ENCODE data around the gene SCOC.
"Not testable (repeated sequence)": the region's sequence is repeated elsewhere in the genome, so short reads cannot be mapped to it uniquely, and the experiment has no call there.

The SCOC gene

GRCh38 chr4:140359562-140360427, 13.7 kb upstream of the SCOC start:
- peak; percentile 68 for DNase-seq (ENCODE audit: low spot score)
- no peak for FAIRE-seq

GRCh38 chr4:140361099-140361498, 12.3 kb upstream of the SCOC start:
- FAIRE-seq (no peak), DNase-seq (ENCODE audit: low spot score) (no peak)

GRCh38 chr4:140363051-140363450, 10.4 kb upstream of the SCOC start:
- FAIRE-seq (no peak), DNase-seq (ENCODE audit: low spot score) (no peak)

GRCh38 chr4:140363558-140363957, 9.9 kb upstream of the SCOC start:
- FAIRE-seq (no peak), DNase-seq (ENCODE audit: low spot score) (no peak)

GRCh38 chr4:140367738-140368137, 5.7 kb upstream of the SCOC start:
- FAIRE-seq (no peak), DNase-seq (ENCODE audit: low spot score) (peak; percentile 35)

GRCh38 chr4:140368686-140369085, 4.8 kb upstream of the SCOC start:
- no peak for DNase-seq (ENCODE audit: low spot score)
- no peak for FAIRE-seq

GRCh38 chr4:140372751-140373327, 607 bp upstream of the SCOC start:
- FAIRE-seq (no peak), DNase-seq (ENCODE audit: low spot score) (peak; percentile 31)

- DNase-seq (ENCODE audit: low spot score) = peak; percentile 5
- FAIRE-seq = no peak
Observed at GRCh38 chr4:140374130-140374477, 658 bp downstream of the SCOC start.

- DNase-seq (ENCODE audit: low spot score) (no peak), FAIRE-seq (no peak)
Observed at GRCh38 chr4:140382732-140383131, 9.3 kb downstream of the SCOC start.

GRCh38 chr4:140388015-140388414, 14.6 kb downstream of the SCOC start:
- no peak for DNase-seq (ENCODE audit: low spot score)
- no peak for FAIRE-seq

GRCh38 chr4:140395668-140396067, 22.2 kb downstream of the SCOC start:
- no peak for DNase-seq (ENCODE audit: low spot score)
- no peak for FAIRE-seq

GRCh38 chr4:140400111-140400510, 26.7 kb downstream of the SCOC start:
- no peak for DNase-seq (ENCODE audit: low spot score)
- no peak for FAIRE-seq

GRCh38 chr4:140406292-140406691, 32.8 kb downstream of the SCOC start:
- DNase-seq (ENCODE audit: low spot score) (no peak), FAIRE-seq (no peak)

GRCh38 chr4:140408974-140409373, 35.5 kb downstream of the SCOC start:
- DNase-seq (ENCODE audit: low spot score) = no peak
- no peak for FAIRE-seq

GRCh38 chr4:140413130-140413969, 39.9 kb downstream of the SCOC start:
- DNase-seq (ENCODE audit: low spot score); FAIRE-seq: not testable (repeated sequence)

GRCh38 chr4:140423106-140423505, 49.7 kb downstream of the SCOC start:
- FAIRE-seq (no peak), DNase-seq (ENCODE audit: low spot score) (no peak)

GRCh38 chr4:140426610-140427105, 53.2 kb downstream of the SCOC start:
- peak; percentile 46 for DNase-seq (ENCODE audit: low spot score)
- FAIRE-seq = no peak

GRCh38 chr4:140427106-140427918, 53.9 kb downstream of the SCOC start, which contains the start of gene CLGN:
TSS of gene CLGN (minus strand) at chr4:140427648. CDS start at chr4:140413078, 14,570 bp downstream.
- FAIRE-seq (peak; percentile 42), DNase-seq (ENCODE audit: low spot score) (peak; percentile 89)

- FAIRE-seq = no peak
- peak; percentile 4 for DNase-seq (ENCODE audit: low spot score)
Observed at GRCh38 chr4:140427919-140428471, 54.5 kb downstream of the SCOC start.

Measured in urothelium cell line (cell line).